MM.1S (cell line): ENCODE measurements around the gene NGEF.

Source experiments
- DNase-seq: peaks from one replicate; pipeline ENCODE4 v3.0.0-alpha.2; 2015
- H2AFZ ChIP-seq: fragments of 300-600 bp; sonication (generic); 2 replicates; pipeline ENCODE4 v1.6.0; 2016; ENCODE audit warnings: antibody characterized with exemption, low read length
- H3F3A ChIP-seq: fragments of 300-600 bp; sonication (generic); 2 replicates; pipeline ENCODE4 v1.6.1; 2016; ENCODE audit warnings: mild to moderate bottlenecking, antibody characterized with exemption, low read length, moderate library complexity, mixed read lengths; ENCODE audit not compliant: insufficient read depth
- H3K27ac ChIP-seq: fragments of 300-600 bp; sonication (generic); 2 replicates; pipeline ENCODE4 v1.5.1; 2016; ENCODE audit warnings: mild to moderate bottlenecking, low read length
- H3K27me3 ChIP-seq: fragments of 300-600 bp; sonication (generic); replicated peaks from 2 replicates; pipeline ENCODE4 v1.6.0; 2016; ENCODE audit warnings: low read length; ENCODE audit not compliant: insufficient read depth
- H3K36me3 ChIP-seq: fragments of 300-600 bp; sonication (generic); replicated peaks from 2 replicates; pipeline ENCODE4 v1.6.1; 2016; ENCODE audit warnings: mild to moderate bottlenecking, low read length, mixed read lengths; ENCODE audit not compliant: insufficient read depth
- H3K4me1 ChIP-seq: fragments of 300-600 bp; sonication (generic); 2 replicates; pipeline ENCODE4 v1.6.1; 2016; ENCODE audit warnings: low read length, mixed read lengths
- H3K4me2 ChIP-seq: fragments of 300-600 bp; sonication (generic); 2 replicates; pipeline ENCODE4 v1.6.0; 2016; ENCODE audit warnings: low read depth, low read length
- H3K4me3 ChIP-seq: fragments of 300-600 bp; sonication (generic); 2 replicates; pipeline ENCODE4 v1.5.1; 2016; ENCODE audit warnings: low read length, mixed read lengths
- H3K79me2 ChIP-seq: fragments of 300-600 bp; sonication (generic); 2 replicates; pipeline ENCODE4 v1.6.1; 2016; ENCODE audit warnings: mixed run types, low read length, mixed read lengths
- H3K9ac ChIP-seq: fragments of 300-600 bp; sonication (generic); 2 replicates; pipeline ENCODE4 v1.6.1; 2016; ENCODE audit warnings: low read length, mixed read lengths
- H3K9me2 ChIP-seq: fragments of 300-600 bp; sonication (generic); replicated peaks from 2 replicates; pipeline ENCODE4 v1.6.1; 2016; ENCODE audit warnings: mild to moderate bottlenecking, low read length, mixed read lengths; ENCODE audit not compliant: insufficient read depth
- H3K9me3 ChIP-seq: fragments of 300-600 bp; sonication (generic); replicated peaks from 2 replicates; pipeline ENCODE4 v1.6.1; 2016; ENCODE audit warnings: mild to moderate bottlenecking, low read length, mixed read lengths; ENCODE audit not compliant: insufficient read depth
- H4K20me1 ChIP-seq: fragments of 300-600 bp; sonication (generic); 2 replicates; pipeline ENCODE4 v1.6.1; 2016; ENCODE audit warnings: mild to moderate bottlenecking, low read length, moderate library complexity, mixed read lengths; ENCODE audit not compliant: insufficient read depth
- EZH2 ChIP-seq: fragments of 300-600 bp; sonication (generic); optimal IDR thresholded peaks from 2 replicates; pipeline ENCODE3; 2017; ENCODE audit warnings: low read depth, mild to moderate bottlenecking, antibody characterized with exemption, low read length, mixed read lengths
- EZH2phosphoT487 ChIP-seq: fragments of 300-600 bp; sonication (generic); IDR thresholded peaks from 2 replicates; pipeline ENCODE4 v1.6.1; 2018; ENCODE audit warnings: antibody characterized with exemption, low read length
- TF ChIP-seq, protein P1 (sequence below): fragments of 300-600 bp; sonication (generic); IDR thresholded peaks from 2 replicates; pipeline ENCODE4 v1.5.1; 2016; ENCODE audit warnings: antibody characterized with exemption, low read length, mixed read lengths

The NGEF gene

DNA sequence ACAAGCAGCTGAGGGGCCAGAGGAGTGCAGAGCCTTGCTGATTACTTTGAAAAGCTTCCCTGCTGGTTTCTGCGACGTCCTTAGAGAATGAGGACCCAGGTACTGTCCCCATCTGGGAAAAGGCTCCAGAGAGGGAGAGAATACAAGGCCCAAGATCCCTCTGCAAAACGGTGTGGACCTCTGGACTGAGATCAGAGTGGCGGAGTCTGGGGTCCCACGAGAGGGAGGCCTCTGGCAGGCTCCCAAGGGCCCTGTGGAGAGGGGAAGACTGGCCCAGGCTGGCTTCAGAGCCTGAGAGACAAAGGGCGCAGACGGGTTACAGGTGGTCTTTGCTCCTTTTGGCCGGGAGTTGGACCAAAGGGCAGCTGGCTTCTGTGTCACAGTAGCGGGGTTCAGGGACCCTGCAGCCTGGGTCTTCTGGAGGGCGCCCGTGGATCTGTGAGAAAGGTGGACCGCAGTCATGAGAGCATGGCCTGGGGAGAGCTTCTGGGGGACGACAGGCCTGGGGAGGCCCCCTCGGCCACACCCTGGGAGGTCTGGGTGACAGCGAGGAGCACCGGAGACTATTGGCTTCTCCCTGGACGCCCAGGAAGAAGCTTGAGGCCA lies 142.2 kb downstream of the NGEF start:
- Histone ChIP-seq H2AFZ (no peak overlapping the region), H3K36me3 (no peaks in the 10 kb centered on the region), H4K20me1 (no peaks in the 10 kb centered on the region), H3K9me3 (no peaks in the 10 kb centered on the region), H3F3A (no peaks in the 10 kb centered on the region), H3K9me2 (no peaks in the 10 kb centered on the region), H3K27me3 (no peaks in the 10 kb centered on the region), H3K79me2 (no peaks in the 10 kb centered on the region), H3K27ac (no peak overlapping the region), H3K4me2 (no peak overlapping the region), H3K4me1 (no peaks in the 10 kb centered on the region), H3K9ac (no peak overlapping the region), H3K4me3 (no peak overlapping the region)
- TF ChIP-seq, protein P1, sequence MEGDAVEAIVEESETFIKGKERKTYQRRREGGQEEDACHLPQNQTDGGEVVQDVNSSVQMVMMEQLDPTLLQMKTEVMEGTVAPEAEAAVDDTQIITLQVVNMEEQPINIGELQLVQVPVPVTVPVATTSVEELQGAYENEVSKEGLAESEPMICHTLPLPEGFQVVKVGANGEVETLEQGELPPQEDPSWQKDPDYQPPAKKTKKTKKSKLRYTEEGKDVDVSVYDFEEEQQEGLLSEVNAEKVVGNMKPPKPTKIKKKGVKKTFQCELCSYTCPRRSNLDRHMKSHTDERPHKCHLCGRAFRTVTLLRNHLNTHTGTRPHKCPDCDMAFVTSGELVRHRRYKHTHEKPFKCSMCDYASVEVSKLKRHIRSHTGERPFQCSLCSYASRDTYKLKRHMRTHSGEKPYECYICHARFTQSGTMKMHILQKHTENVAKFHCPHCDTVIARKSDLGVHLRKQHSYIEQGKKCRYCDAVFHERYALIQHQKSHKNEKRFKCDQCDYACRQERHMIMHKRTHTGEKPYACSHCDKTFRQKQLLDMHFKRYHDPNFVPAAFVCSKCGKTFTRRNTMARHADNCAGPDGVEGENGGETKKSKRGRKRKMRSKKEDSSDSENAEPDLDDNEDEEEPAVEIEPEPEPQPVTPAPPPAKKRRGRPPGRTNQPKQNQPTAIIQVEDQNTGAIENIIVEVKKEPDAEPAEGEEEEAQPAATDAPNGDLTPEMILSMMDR: no peak
- TF ChIP-seq EZH2 (no peak), EZH2phosphoT487 (no peak)
- DNase-seq: no peak

DNA sequence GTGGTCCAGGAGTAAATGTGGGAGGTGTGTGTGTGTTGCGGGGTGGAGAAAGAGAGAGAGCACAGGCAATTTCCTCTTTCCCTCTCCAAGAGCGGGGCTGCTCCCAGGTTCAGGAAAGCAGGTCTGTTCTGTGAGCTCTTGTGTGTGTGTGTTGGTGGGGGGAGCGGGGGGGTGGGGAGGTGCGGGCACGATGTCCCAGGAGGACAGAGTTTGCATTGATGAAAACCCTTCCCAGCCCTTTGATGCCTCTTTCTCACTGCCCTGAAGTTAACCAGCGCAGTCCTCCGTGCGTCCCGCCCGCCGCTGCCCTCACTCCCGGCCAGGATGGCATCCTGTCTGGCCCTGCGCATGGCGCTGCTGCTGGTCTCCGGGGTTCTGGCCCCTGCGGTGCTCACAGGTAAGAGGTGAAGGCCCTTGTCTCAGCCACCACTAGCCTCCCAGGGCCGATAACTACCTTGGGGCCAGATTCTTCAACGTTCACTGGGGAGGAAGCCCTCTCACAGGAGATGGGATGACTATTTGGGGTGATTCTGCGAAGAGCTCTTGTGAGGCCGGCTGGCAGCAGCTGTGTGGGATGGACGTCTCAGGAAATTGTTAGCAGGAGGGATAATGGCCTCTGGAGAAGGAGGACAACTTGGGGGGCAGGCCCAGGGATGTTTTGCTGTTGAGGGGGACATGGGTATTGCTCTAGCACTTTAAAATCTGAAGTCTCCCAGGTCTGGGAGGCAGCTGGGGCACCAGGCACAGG lies 142.9 kb downstream of the NGEF start, which contains the start of gene SNORC:
Gene SNORC (plus strand): TSS at position 247 of the 748 bp plus-strand sequence. CDS start 78 bp downstream, at position 325.
- no peak within 1 kb of the TSS for H2AFZ ChIP-seq
- no peaks in the 10 kb centered on the region for H3K79me2 ChIP-seq
- no peaks in the 10 kb centered on the region for H3K27me3 ChIP-seq
- no peaks in the 10 kb centered on the region for H3F3A ChIP-seq
- no peaks in the 10 kb centered on the region for H3K36me3 ChIP-seq
- H3K4me1 ChIP-seq: no peaks in the 10 kb centered on the region
- no peaks in the 10 kb centered on the region for H3K9me2 ChIP-seq
- H3K27ac ChIP-seq: no peak within 1 kb of the TSS
- no peak within 1 kb of the TSS for H3K9ac ChIP-seq
- no peak within 1 kb of the TSS for H3K4me3 ChIP-seq
- no peaks in the 10 kb centered on the region for H3K9me3 ChIP-seq
- no peaks in the 10 kb centered on the region for H4K20me1 ChIP-seq
- TF ChIP-seq EZH2 (no peak), EZH2phosphoT487 (no peak)
- TF ChIP-seq, protein P1: no peak
- H3K4me2 ChIP-seq: no peak within 1 kb of the TSS
- no peak for DNase-seq

DNA sequence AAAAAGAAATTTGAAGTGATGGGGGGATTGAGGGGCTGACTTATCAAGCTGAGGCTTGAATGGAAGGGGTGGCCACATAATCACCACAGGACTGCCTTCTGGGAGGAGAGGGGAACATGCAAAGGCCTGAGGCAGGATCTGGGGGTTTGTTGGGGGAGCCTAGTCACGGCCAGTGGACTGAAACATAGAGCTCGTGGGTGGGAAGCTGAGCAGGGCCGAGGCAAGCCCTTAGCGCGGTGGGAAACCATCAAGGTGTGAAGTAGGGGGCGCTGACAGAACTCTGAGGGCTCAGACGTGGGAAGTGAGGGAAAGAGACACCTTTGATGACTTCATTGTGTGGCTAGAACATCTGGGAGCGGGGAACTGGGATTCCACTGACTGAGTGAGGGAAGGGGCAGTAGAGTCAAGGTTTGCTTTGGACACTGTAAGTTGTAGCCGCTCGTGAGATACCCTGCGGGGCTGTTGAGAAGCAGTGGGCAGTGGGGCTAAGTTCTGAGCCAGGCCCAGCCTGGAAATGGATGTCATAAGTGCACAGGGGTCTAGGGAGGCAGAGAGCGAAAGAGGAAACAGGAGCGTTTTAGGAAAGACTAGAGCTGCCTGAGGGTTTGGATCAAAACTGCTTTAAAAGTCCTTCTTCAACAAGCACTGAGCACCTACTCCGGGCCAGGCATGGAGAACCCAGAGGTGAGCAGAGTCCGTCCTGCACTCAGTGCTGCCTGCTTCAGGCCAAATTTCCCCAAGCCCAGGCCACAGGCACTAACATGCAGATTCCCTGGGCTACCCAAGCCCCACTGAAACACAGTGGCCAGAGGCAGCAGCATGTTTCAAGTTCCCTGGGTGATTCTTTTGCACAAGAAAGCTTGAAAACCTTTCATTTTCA lies 143.7 kb downstream of the NGEF start:
- H3K79me2 ChIP-seq: no peaks in the 10 kb centered on the region
- H3K9me3 ChIP-seq: no peaks in the 10 kb centered on the region
- H3K36me3 ChIP-seq: no peaks in the 10 kb centered on the region
- H3K9me2 ChIP-seq: no peaks in the 10 kb centered on the region
- no peak overlapping the region for H3K4me2 ChIP-seq
- TF ChIP-seq EZH2phosphoT487 (no peak), EZH2 (no peak)
- TF ChIP-seq, protein P1: no peak
- no peaks in the 10 kb centered on the region for H3K4me1 ChIP-seq
- no peak overlapping the region for H3K9ac ChIP-seq
- H3K27ac ChIP-seq: no peak overlapping the region
- no peak overlapping the region for H3K4me3 ChIP-seq
- no peaks in the 10 kb centered on the region for H4K20me1 ChIP-seq
- DNase-seq: no peak
- H2AFZ ChIP-seq: no peak overlapping the region
- H3F3A ChIP-seq: no peaks in the 10 kb centered on the region
- H3K27me3 ChIP-seq: no peaks in the 10 kb centered on the region
